Spleen (tissue), 11 donors: ENCODE results near the gene G2E3. TPM values are rescaled to one million over a fixed set of nuclear protein-coding genes. Genes with fewer than 3 reads are reported as not detected.

Experiments
- DNase-seq: peaks from one replicate; pipeline ENCODE4 v3.0.0-alpha.2; 2020
- H3K27ac ChIP-seq, 8 donors: fragments of 200-600 bp; sonication (generic) in 7 of 8; 1 replicate in 4 of 8; 2 replicates in 4 of 8; pipeline versions ENCODE4 v1.5.0 to v1.8.0; 2016 to 2021; ENCODE audit warnings: inconsistent platforms in 4 of 8, mild to moderate bottlenecking in 4 of 8, moderate library complexity in 1 of 8
- H3K27me3 ChIP-seq, 7 donors: fragments of 200-600 bp; sonication (generic) in 6 of 7; replicated peaks in 1 of 7; 1 replicate in 4 of 7; 2 replicates in 3 of 7; pipeline versions ENCODE4 v1.5.0 to v1.8.0; 2016 to 2021; ENCODE audit warnings: inconsistent platforms in 3 of 7, mild to moderate bottlenecking in 1 of 7
- H3K36me3 ChIP-seq, 6 donors: fragments of 200-600 bp; sonication (generic) in 5 of 6; 1 replicate in 4 of 6; 2 replicates in 2 of 6; pipeline versions ENCODE4 v1.5.0 to v1.8.0; 2016 to 2021; ENCODE audit warnings: inconsistent platforms in 2 of 6
- H3K4me1 ChIP-seq, 6 donors: fragments of 200-600 bp; sonication (generic) in 5 of 6; 1 replicate in 3 of 6; 2 replicates in 3 of 6; pipeline versions ENCODE4 v1.5.0 to v1.8.0; 2016 to 2021; ENCODE audit warnings: inconsistent platforms in 3 of 6
- H3K4me3 ChIP-seq, 8 donors: fragments of 200-600 bp; sonication (generic) in 7 of 8; 1 replicate in 4 of 8; 2 replicates in 4 of 8; pipeline versions ENCODE4 v1.5.0 to v1.8.0; 2016 to 2021; ENCODE audit warnings: inconsistent platforms in 4 of 8, mild to moderate bottlenecking in 4 of 8, moderate library complexity in 2 of 8
- H3K9me3 ChIP-seq, 8 donors: fragments of 200-600 bp; sonication (generic) in 7 of 8; 1 replicate in 4 of 8; 2 replicates in 4 of 8; pipeline versions ENCODE4 v1.5.0 to v1.8.0; 2016 to 2021; ENCODE audit warnings: inconsistent platforms in 4 of 8
- POLR2A ChIP-seq, 3 donors: fragments of 450-650 bp; IDR thresholded peaks; one replicate each; pipeline ENCODE4 v1.5.1; 2017; ENCODE audit warnings: antibody characterized with exemption in 3 of 3, mild to moderate bottlenecking in 1 of 3
- POLR2AphosphoS5 ChIP-seq, 3 donors: sonication (generic); formaldehyde crosslinking; IDR thresholded peaks; one replicate each; pipeline ENCODE4 v1.5.1; 2017; ENCODE audit warnings: antibody characterized with exemption in 3 of 3
- WGBS, 5 donors: extraction: QIAGEN DNeasy Blood & Tissue Kit in 3 of 5; methylation state at CpG; one replicate each; pipeline versions ENCODE4 v1.1.5 to v1.1.7; 2013 to 2018; 5-methylcytosine and 5-hydroxymethylcytosine counted together
- intact Hi-C: fragments of 100-400 bp; cut with DNase I; formaldehyde crosslinking; loops from one replicate; pipeline ENCODE4 v1.15.0; 2023; ENCODE audit warnings: low total_unique reads
- polyA plus RNA-seq, 3 donors: library from polyadenylated mRNA; stranded (reverse); fragments of 200-250 nt; gene quantifications; one replicate each; pipeline ENCODE4 v1.2.1, GENCODE V29; 2013
- small RNA-seq, 4 donors: library from RNA; depleted of rRNA; stranded (forward); fragments of <200 nt; gene quantifications; one replicate each; pipeline ENCODE3, GENCODE V24; 2016
- total RNA-seq, 7 donors: library from RNA; depleted of rRNA in 3 of 7; stranded (reverse); fragments of >200 nt in 3 of 7; fragmentation: NEBNext Ultra II Directional in 4 of 7; extraction: Animal tissue kit (Norgen Biotek cat#: 25700) in 4 of 7; gene quantifications; one replicate each; pipeline versions ENCODE4 v1.1.0 to v1.2.1, GENCODE V29; 2016 to 2021
- TF ChIP-seq, protein P1 (sequence below), 11 experiments: fragments of 200-600 bp in 7 of 11; fragments of 450-650 bp in 4 of 11; sonication (generic) in 4 of 11; IDR thresholded peaks in 8 of 11; conservative IDR thresholded peaks in 3 of 11; 1 replicate in 7 of 11; 2 replicates in 4 of 11; pipeline versions ENCODE4 v1.4.0 to v1.8.0; 2016 to 2021; ENCODE audit warnings: antibody characterized with exemption in 11 of 11, inconsistent platforms in 4 of 11, mild to moderate bottlenecking in 1 of 11
- donor health status: healthy with polysubstance abuse.
- donor health status: DM: no; HTN: no; CAD: no; lungs with moderate emphysema.
- donor health status: DM: no; HTN: no; CAD: no.
- donor health status: Bipolar disorder and iron deficiency.
- donor health status: healthy.
- donor health status: DM: no; HTN: no; CAD: no.
- donor health status: DM: yes; HTN: yes; CAD: no.

The G2E3 gene
- total and polyA plus RNA-seq, 10 donors, result 4.6 to 25.4 (median 19.1) TPM

DNA sequence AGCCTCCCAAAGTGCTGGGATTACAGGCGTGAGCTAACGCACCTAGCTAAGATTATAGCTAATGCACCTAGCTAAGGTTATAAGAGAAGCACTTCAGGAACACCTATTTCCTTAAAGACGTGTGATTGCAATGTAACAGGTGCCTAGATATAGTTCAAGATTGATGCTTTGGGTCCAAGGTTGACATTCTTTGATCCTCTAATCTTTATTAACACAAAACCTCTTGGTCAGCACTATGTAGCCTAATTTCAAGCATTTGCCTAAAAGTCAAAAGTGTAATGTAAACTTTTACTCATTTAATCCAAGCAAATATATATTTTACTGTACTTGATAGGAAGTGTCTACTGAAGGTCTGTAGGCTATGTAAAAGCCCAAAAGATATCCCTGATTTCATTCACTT lies 99.7 kb downstream of the G2E3 start:
- H3K4me1 ChIP-seq, result peaks cover 0 to 14% (median 0%) of the 10 kb centered on the region in 6 donors
- 91 to 95% (median 95%) methylated on average over 3 of the region's 3 CpGs for WGBS, 5 donors
- H3K36me3 ChIP-seq, result peaks cover 2 to 98% (median 41%) of the 10 kb centered on the region in 6 donors
- no peak overlapping the region for H3K27ac ChIP-seq
- H3K4me3 ChIP-seq, result no peak overlapping the region
- intact Hi-C loops, result loop anchor here (5.0 to 10.0 kb wide), 2 partner anchors 249 to 696 kb away; no protein-coding TSS in a partner anchor
- no peaks in the 10 kb centered on the region for H3K27me3 ChIP-seq
- no peak for DNase-seq
- no peaks in the 10 kb centered on the region for H3K9me3 ChIP-seq
- TF ChIP-seq POLR2AphosphoS5 (IDR thresholded peaks at IDR 0.05) (no peak), POLR2A (IDR thresholded peaks at IDR 0.05) (no peak)
- TF ChIP-seq, protein P1, sequence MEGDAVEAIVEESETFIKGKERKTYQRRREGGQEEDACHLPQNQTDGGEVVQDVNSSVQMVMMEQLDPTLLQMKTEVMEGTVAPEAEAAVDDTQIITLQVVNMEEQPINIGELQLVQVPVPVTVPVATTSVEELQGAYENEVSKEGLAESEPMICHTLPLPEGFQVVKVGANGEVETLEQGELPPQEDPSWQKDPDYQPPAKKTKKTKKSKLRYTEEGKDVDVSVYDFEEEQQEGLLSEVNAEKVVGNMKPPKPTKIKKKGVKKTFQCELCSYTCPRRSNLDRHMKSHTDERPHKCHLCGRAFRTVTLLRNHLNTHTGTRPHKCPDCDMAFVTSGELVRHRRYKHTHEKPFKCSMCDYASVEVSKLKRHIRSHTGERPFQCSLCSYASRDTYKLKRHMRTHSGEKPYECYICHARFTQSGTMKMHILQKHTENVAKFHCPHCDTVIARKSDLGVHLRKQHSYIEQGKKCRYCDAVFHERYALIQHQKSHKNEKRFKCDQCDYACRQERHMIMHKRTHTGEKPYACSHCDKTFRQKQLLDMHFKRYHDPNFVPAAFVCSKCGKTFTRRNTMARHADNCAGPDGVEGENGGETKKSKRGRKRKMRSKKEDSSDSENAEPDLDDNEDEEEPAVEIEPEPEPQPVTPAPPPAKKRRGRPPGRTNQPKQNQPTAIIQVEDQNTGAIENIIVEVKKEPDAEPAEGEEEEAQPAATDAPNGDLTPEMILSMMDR (IDR thresholded peaks at IDR 0.05 in 8 of 11, conservative IDR thresholded peaks at IDR 0.05 in 3 of 11), result no peak

DNA sequence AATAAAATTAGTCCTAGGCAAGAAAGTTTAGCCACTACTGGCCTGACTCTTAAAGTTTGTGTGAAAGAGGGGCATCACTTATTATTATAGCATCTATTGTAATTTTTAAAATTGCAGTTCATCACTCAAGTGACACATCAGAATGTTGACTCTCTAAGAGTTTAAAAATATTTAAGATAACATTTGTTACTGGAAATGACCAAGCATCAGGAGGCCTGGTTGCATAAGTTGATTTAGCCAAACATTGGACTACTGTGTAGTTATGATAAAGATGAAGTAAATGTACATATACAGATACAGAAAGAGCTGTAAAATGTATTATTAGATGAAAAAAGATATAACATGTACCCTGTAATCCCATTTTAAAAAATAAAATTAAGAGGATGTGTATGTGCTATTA lies 110.6 kb downstream of the G2E3 start:
- H3K4me1 ChIP-seq, result no peaks in the 10 kb centered on the region
- no peaks in the 10 kb centered on the region for H3K27me3 ChIP-seq
- H3K4me3 ChIP-seq, result no peak overlapping the region
- TF ChIP-seq, protein P1 (IDR thresholded peaks at IDR 0.05 in 8 of 11, conservative IDR thresholded peaks at IDR 0.05 in 3 of 11), result no peak
- TF ChIP-seq POLR2AphosphoS5 (IDR thresholded peaks at IDR 0.05) (no peak), POLR2A (IDR thresholded peaks at IDR 0.05) (no peak)
- H3K36me3 ChIP-seq, result peaks cover 0 to 48% (median 19%) of the 10 kb centered on the region in 6 donors
- DNase-seq, result no peak
- no peaks in the 10 kb centered on the region for H3K9me3 ChIP-seq
- H3K27ac ChIP-seq, result no peak overlapping the region
- intact Hi-C loops, result no loop called here

Small RNA genes within 50 kb of the gene (small RNA-seq; reads per million reads assigned to genes)
- 0 reads per million in 4 donors for gene RF02271

Other genes starting within 250 kb of the G2E3 start
- 100 to 1,000 TPM in 1 of 7 donors, 10 to 100 TPM in 6; 57.9 to 105 (median 92.4) TPM for gene SCFD1, start 63.2 kb downstream of the G2E3 start, total RNA-seq
- 10 to 100 TPM; 45.7 to 62.5 (median 53.2) TPM for gene SCFD1, start 63.2 kb downstream of the G2E3 start, polyA plus RNA-seq